ENCODE measurements around the gene DYNC1I1. TPM values are rescaled to one million over a fixed set of nuclear protein-coding genes. Genes with fewer than 3 reads are reported as not detected.

DYNC1I1 gene
- total RNA-seq, 1 donor from 2014 or later: 11.0 TPM

DNA sequence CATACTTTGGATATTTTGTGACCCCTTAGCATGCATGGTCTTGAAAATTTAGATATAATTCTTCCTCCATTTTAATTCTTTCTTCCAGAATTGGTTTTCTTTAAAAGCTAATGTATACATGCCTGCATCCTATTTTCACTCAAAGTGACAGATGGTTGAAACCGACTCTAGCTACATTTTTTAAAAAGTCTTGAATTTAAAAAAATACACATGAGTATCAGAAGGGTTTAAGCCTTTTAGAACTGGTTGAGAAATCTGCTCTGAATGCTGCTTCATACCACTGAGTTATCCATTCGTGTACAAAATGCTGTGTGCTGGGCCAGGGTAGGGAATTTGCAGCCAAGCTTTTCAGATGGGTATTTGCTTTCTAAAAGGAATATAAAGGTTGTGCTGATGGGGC, 16.5 kb downstream of the DYNC1I1 start:
- Mint-ChIP-seq H3K27me3 (ENCODE audit: unreplicated experiment) (peaks cover 4% of the 10 kb centered on the region), H3K4me1 (ENCODE audit: low read depth, unreplicated experiment) (peaks cover 12% of the 10 kb centered on the region), H3K9me3 (ENCODE audit: unreplicated experiment) (no peaks in the 10 kb centered on the region), H3K4me3 (ENCODE audit: unreplicated experiment) (peak overlapping the region; percentile 8), H3K27ac (ENCODE audit: unreplicated experiment) (no peak overlapping the region), H3K36me3 (ENCODE audit: unreplicated experiment) (no peaks in the 10 kb centered on the region)
- TF ChIP-seq, protein P1, sequence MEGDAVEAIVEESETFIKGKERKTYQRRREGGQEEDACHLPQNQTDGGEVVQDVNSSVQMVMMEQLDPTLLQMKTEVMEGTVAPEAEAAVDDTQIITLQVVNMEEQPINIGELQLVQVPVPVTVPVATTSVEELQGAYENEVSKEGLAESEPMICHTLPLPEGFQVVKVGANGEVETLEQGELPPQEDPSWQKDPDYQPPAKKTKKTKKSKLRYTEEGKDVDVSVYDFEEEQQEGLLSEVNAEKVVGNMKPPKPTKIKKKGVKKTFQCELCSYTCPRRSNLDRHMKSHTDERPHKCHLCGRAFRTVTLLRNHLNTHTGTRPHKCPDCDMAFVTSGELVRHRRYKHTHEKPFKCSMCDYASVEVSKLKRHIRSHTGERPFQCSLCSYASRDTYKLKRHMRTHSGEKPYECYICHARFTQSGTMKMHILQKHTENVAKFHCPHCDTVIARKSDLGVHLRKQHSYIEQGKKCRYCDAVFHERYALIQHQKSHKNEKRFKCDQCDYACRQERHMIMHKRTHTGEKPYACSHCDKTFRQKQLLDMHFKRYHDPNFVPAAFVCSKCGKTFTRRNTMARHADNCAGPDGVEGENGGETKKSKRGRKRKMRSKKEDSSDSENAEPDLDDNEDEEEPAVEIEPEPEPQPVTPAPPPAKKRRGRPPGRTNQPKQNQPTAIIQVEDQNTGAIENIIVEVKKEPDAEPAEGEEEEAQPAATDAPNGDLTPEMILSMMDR (IDR thresholded peaks at IDR 0.05; ENCODE audit: partially characterized antibody, unreplicated experiment): no peak
- DNase-seq: no peak

DNA sequence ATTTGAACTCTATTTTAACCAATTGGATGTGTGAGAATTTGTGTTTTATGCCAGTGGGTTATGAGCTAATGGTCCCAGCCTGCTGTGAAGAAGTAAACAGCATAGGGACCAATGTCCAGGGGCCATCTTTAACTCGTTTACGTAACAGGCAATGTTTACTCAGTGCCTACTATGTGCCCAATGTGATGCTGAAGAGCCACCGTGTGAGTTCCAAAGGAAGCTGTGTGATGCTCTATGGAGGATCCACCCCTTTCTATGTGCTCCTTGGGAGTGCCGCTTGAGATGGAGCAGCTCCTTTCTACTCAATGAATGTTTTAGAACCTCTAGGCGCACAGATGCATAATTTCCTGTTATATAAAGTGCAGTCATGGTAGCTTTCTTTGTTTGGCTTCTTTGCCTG, 21.3 kb downstream of the DYNC1I1 start:
- H3K27ac Mint-ChIP-seq (ENCODE audit: unreplicated experiment): no peak overlapping the region
- TF ChIP-seq, protein P1 (IDR thresholded peaks at IDR 0.05; ENCODE audit: partially characterized antibody, unreplicated experiment): no peak
- no peak overlapping the region for H3K4me3 Mint-ChIP-seq (ENCODE audit: unreplicated experiment)
- H3K36me3 Mint-ChIP-seq (ENCODE audit: unreplicated experiment): no peaks in the 10 kb centered on the region
- peaks cover 6% of the 10 kb centered on the region for H3K27me3 Mint-ChIP-seq (ENCODE audit: unreplicated experiment)
- DNase-seq: no peak
- peaks cover 8% of the 10 kb centered on the region for H3K4me1 Mint-ChIP-seq (ENCODE audit: low read depth, unreplicated experiment)
- no peaks in the 10 kb centered on the region for H3K9me3 Mint-ChIP-seq (ENCODE audit: unreplicated experiment)

DNA sequence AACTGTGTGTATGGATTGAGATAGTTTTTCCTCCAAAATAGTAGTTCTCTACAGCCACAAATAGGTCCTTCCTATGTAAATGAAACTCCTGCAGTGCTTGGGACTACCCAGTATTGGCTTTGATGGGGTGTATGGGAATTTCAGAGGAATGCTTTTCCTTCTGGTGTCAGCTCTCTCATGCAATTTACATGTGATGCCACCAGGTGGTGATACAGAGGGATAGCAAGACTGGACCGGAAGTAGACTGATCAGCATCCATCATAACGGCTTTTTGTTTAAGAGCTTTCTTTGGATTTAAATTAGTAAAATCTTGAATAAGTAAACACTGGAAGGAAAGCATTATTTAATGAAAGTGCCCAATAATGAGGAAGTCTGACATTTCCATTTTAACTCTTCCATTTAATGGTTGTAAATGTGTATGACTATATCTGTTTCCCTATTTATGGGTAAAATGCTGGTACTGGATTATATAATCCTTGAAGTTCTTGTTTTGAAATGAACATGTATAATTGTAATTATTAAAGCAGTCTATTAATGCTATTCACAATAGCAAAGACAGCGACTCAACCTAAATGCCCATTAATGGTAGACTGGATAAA, 22.7 kb downstream of the DYNC1I1 start:
- Mint-ChIP-seq H3K9me3 (ENCODE audit: unreplicated experiment) (no peaks in the 10 kb centered on the region), H3K27ac (ENCODE audit: unreplicated experiment) (no peak overlapping the region), H3K4me3 (ENCODE audit: unreplicated experiment) (no peak overlapping the region), H3K27me3 (ENCODE audit: unreplicated experiment) (peaks cover 6% of the 10 kb centered on the region), H3K36me3 (ENCODE audit: unreplicated experiment) (no peaks in the 10 kb centered on the region), H3K4me1 (ENCODE audit: low read depth, unreplicated experiment) (no peaks in the 10 kb centered on the region)
- TF ChIP-seq, protein P1 (IDR thresholded peaks at IDR 0.05; ENCODE audit: partially characterized antibody, unreplicated experiment): peak; percentile 67
- no peak for DNase-seq

DNA sequence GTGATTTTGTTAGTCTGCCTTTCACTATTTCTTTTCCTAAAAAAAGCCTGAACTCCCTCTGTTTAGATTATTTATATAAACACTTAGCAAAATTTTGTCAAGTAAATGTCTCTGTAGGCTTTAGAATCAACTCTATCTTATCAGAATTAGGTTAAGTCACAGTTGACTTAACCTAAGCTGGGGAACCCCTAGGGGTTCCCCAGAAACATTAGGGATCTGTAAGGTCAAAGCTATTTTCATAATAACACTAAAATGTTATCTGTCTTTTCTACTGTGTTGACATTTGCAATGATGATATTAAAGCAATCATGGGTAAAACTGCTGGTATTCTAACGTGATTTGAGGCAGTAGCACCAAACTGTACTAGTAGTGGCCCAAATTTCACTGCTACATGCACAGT, 24.3 kb downstream of the DYNC1I1 start:
- no peaks in the 10 kb centered on the region for H3K36me3 Mint-ChIP-seq (ENCODE audit: unreplicated experiment)
- H3K27ac Mint-ChIP-seq (ENCODE audit: unreplicated experiment): no peak overlapping the region
- no peaks in the 10 kb centered on the region for H3K9me3 Mint-ChIP-seq (ENCODE audit: unreplicated experiment)
- DNase-seq: no peak
- peaks cover 6% of the 10 kb centered on the region for H3K27me3 Mint-ChIP-seq (ENCODE audit: unreplicated experiment)
- no peak overlapping the region for H3K4me3 Mint-ChIP-seq (ENCODE audit: unreplicated experiment)
- TF ChIP-seq, protein P1 (IDR thresholded peaks at IDR 0.05; ENCODE audit: partially characterized antibody, unreplicated experiment): no peak
- peaks cover 11% of the 10 kb centered on the region for H3K4me1 Mint-ChIP-seq (ENCODE audit: low read depth, unreplicated experiment)

DNA sequence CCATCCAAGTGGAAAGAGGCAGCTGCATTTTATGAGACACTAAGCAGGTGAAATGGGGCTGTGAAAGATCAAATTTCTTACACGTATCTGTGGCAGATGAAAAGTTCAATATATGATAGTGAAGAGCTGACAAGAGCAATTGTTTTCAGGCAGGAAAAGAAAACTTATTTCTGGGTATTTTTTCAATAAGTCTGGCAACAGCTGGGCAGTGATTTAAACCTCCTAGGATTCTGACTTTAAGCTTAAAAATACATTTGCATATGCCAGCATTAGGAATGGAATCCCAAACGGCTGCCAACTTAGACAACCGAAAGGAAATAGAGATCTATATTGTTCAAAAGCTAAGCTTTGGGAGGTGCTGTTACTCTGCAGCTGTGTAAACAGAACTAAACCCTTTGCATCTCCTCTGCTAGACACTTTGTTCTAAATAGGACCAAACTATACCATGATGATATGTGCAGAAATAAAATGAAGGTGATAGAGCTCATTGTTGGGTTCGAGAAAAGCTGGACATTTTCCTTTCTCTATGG, 26.1 kb downstream of the DYNC1I1 start:
- TF ChIP-seq, protein P1 (IDR thresholded peaks at IDR 0.05; ENCODE audit: partially characterized antibody, unreplicated experiment): no peak
- peaks cover 11% of the 10 kb centered on the region for H3K4me1 Mint-ChIP-seq (ENCODE audit: low read depth, unreplicated experiment)
- no peaks in the 10 kb centered on the region for H3K36me3 Mint-ChIP-seq (ENCODE audit: unreplicated experiment)
- no peak for DNase-seq
- H3K27me3 Mint-ChIP-seq (ENCODE audit: unreplicated experiment): peaks cover 9% of the 10 kb centered on the region
- no peak overlapping the region for H3K4me3 Mint-ChIP-seq (ENCODE audit: unreplicated experiment)
- H3K27ac Mint-ChIP-seq (ENCODE audit: unreplicated experiment): no peak overlapping the region
- no peaks in the 10 kb centered on the region for H3K9me3 Mint-ChIP-seq (ENCODE audit: unreplicated experiment)
